ENCODE results near the gene XPR1.

XPR1 gene

GRCh38 chr1:180791806-180792205 lies 160.0 kb downstream of the XPR1 start:
- no peak for TF ChIP-seq EZH2phosphoT487 (conservative IDR thresholded peaks at IDR 0.05; ENCODE audit: low read length)
- TF ChIP-seq, protein P1, sequence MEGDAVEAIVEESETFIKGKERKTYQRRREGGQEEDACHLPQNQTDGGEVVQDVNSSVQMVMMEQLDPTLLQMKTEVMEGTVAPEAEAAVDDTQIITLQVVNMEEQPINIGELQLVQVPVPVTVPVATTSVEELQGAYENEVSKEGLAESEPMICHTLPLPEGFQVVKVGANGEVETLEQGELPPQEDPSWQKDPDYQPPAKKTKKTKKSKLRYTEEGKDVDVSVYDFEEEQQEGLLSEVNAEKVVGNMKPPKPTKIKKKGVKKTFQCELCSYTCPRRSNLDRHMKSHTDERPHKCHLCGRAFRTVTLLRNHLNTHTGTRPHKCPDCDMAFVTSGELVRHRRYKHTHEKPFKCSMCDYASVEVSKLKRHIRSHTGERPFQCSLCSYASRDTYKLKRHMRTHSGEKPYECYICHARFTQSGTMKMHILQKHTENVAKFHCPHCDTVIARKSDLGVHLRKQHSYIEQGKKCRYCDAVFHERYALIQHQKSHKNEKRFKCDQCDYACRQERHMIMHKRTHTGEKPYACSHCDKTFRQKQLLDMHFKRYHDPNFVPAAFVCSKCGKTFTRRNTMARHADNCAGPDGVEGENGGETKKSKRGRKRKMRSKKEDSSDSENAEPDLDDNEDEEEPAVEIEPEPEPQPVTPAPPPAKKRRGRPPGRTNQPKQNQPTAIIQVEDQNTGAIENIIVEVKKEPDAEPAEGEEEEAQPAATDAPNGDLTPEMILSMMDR (IDR thresholded peaks at IDR 0.05; ENCODE audit: insufficient read depth, low read length, poor library complexity, severe bottlenecking), result no peak
- no peaks in the 10 kb centered on the region for H3K9me3 ChIP-seq (ENCODE audit: insufficient read depth, low read length)
- peaks cover 4% of the 10 kb centered on the region; the same call in 1 of the 2 replicates for H3F3A ChIP-seq (ENCODE audit: insufficient read depth)
- H3K36me3 ChIP-seq (ENCODE audit: low read length), result no peaks in the 10 kb centered on the region
- H3K79me2 ChIP-seq (ENCODE audit: insufficient read depth, low read length), result no peaks in the 10 kb centered on the region
- no peak overlapping the region for H2AFZ ChIP-seq (ENCODE audit: low read depth, low read length, severe bottlenecking)
- H3K4me2 ChIP-seq (ENCODE audit: low read depth, low read length, poor library complexity, severe bottlenecking), result peak overlapping the region; percentile 11
- no peak overlapping the region for H3K4me3 ChIP-seq (ENCODE audit: insufficient read depth, low read length, poor library complexity, severe bottlenecking)
- H3K9me2 ChIP-seq (replicated peaks; ENCODE audit: insufficient read depth, low read length), result no peaks in the 10 kb centered on the region
- H4K20me1 ChIP-seq (ENCODE audit: low read depth, low read length), result no peaks in the 10 kb centered on the region
- no peak overlapping the region for H3K27ac ChIP-seq (ENCODE audit: low read depth, low read length)
- no peaks in the 10 kb centered on the region for H3K27me3 ChIP-seq (ENCODE audit: low read length)
- H3K9ac ChIP-seq (ENCODE audit: low read length), result no peak overlapping the region

DNA sequence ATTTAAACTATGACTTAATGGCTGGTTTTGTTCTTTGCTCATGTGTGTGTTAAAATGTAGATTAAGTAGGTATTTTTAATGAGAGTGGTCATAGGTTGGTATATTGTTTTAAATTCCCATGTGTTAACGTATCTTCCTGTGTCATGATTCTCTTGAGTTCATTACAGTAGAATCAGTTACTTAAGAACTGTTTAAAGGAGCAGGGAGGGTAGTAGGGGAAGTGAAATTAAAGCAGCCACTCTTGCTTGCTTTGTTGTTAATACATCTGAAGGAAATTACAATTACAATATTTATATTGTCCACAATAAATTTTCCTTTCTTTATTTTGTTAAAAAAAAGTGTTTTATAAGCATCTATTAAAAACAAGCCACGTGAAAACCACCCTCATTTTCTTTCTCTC lies 161.6 kb downstream of the XPR1 start:
- TF ChIP-seq EZH2phosphoT487 (conservative IDR thresholded peaks at IDR 0.05; ENCODE audit: low read length), result no peak
- TF ChIP-seq, protein P1 (IDR thresholded peaks at IDR 0.05; ENCODE audit: insufficient read depth, low read length, poor library complexity, severe bottlenecking), result no peak
- peaks cover 4% of the 10 kb centered on the region; the same call in 1 of the 2 replicates for H3F3A ChIP-seq (ENCODE audit: insufficient read depth)
- H3K79me2 ChIP-seq (ENCODE audit: insufficient read depth, low read length), result no peaks in the 10 kb centered on the region
- no peak overlapping the region for H3K27ac ChIP-seq (ENCODE audit: low read depth, low read length)
- peak overlapping the region; percentile 18 for H3K4me2 ChIP-seq (ENCODE audit: low read depth, low read length, poor library complexity, severe bottlenecking)
- H3K9me2 ChIP-seq (replicated peaks; ENCODE audit: insufficient read depth, low read length), result no peaks in the 10 kb centered on the region
- H3K9ac ChIP-seq (ENCODE audit: low read length), result no peak overlapping the region
- H3K4me3 ChIP-seq (ENCODE audit: insufficient read depth, low read length, poor library complexity, severe bottlenecking), result no peak overlapping the region
- no peak overlapping the region for H2AFZ ChIP-seq (ENCODE audit: low read depth, low read length, severe bottlenecking)
- H3K9me3 ChIP-seq (ENCODE audit: insufficient read depth, low read length), result no peaks in the 10 kb centered on the region
- no peaks in the 10 kb centered on the region for H3K36me3 ChIP-seq (ENCODE audit: low read length)
- no peaks in the 10 kb centered on the region for H3K27me3 ChIP-seq (ENCODE audit: low read length)
- no peaks in the 10 kb centered on the region for H4K20me1 ChIP-seq (ENCODE audit: low read depth, low read length)

GRCh38 chr1:180796897-180797640 lies 165.2 kb downstream of the XPR1 start:
- TF ChIP-seq EZH2phosphoT487 (conservative IDR thresholded peaks at IDR 0.05; ENCODE audit: low read length), result no peak
- H3K4me2 ChIP-seq (ENCODE audit: low read depth, low read length, poor library complexity, severe bottlenecking), result no peak overlapping the region
- H2AFZ ChIP-seq (ENCODE audit: low read depth, low read length, severe bottlenecking), result no peak overlapping the region
- H3F3A ChIP-seq (ENCODE audit: insufficient read depth), result peaks cover 4% of the 10 kb centered on the region; the same call in 1 of the 2 replicates
- H3K79me2 ChIP-seq (ENCODE audit: insufficient read depth, low read length), result no peaks in the 10 kb centered on the region
- H3K36me3 ChIP-seq (ENCODE audit: low read length), result no peaks in the 10 kb centered on the region
- no peaks in the 10 kb centered on the region for H4K20me1 ChIP-seq (ENCODE audit: low read depth, low read length)
- no peaks in the 10 kb centered on the region for H3K9me3 ChIP-seq (ENCODE audit: insufficient read depth, low read length)
- H3K4me3 ChIP-seq (ENCODE audit: insufficient read depth, low read length, poor library complexity, severe bottlenecking), result no peak overlapping the region
- H3K9ac ChIP-seq (ENCODE audit: low read length), result no peak overlapping the region
- no peaks in the 10 kb centered on the region for H3K9me2 ChIP-seq (replicated peaks; ENCODE audit: insufficient read depth, low read length)
- no peaks in the 10 kb centered on the region for H3K27me3 ChIP-seq (ENCODE audit: low read length)
- no peak overlapping the region for H3K27ac ChIP-seq (ENCODE audit: low read depth, low read length)

DNA sequence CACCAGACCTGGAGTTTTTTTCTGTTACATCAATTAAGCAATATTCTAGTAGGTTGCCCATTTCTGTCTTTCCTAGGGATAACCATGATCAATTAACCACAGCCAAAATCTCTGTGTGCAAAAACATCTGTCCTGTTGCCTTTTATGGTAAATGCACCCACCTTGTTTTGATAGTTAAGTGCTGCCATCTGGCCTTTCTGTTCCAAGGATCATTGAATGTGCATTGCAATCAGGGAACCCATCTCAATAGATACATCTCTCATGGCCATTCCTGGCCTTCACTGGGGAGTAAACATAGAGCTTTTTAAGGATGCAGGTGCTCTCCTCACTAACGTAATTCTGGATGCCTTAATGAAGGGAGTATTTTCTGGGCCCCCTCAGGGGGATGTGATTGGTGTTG lies 169.1 kb downstream of the XPR1 start:
- H3K27me3 ChIP-seq (ENCODE audit: low read length), result no peaks in the 10 kb centered on the region
- H3K27ac ChIP-seq (ENCODE audit: low read depth, low read length), result no peak overlapping the region
- no peaks in the 10 kb centered on the region for H3K9me2 ChIP-seq (replicated peaks; ENCODE audit: insufficient read depth, low read length)
- TF ChIP-seq, protein P1 (IDR thresholded peaks at IDR 0.05; ENCODE audit: insufficient read depth, low read length, poor library complexity, severe bottlenecking), result no peak
- TF ChIP-seq EZH2phosphoT487 (conservative IDR thresholded peaks at IDR 0.05; ENCODE audit: low read length), result no peak
- no peak overlapping the region for H3K4me2 ChIP-seq (ENCODE audit: low read depth, low read length, poor library complexity, severe bottlenecking)
- no peak overlapping the region for H2AFZ ChIP-seq (ENCODE audit: low read depth, low read length, severe bottlenecking)
- H3K9me3 ChIP-seq (ENCODE audit: insufficient read depth, low read length), result no peaks in the 10 kb centered on the region
- H3K4me3 ChIP-seq (ENCODE audit: insufficient read depth, low read length, poor library complexity, severe bottlenecking), result no peak overlapping the region
- H4K20me1 ChIP-seq (ENCODE audit: low read depth, low read length), result no peaks in the 10 kb centered on the region
- no peaks in the 10 kb centered on the region for H3F3A ChIP-seq (ENCODE audit: insufficient read depth)
- H3K36me3 ChIP-seq (ENCODE audit: low read length), result no peaks in the 10 kb centered on the region
- H3K79me2 ChIP-seq (ENCODE audit: insufficient read depth, low read length), result no peaks in the 10 kb centered on the region
- no peak overlapping the region for H3K9ac ChIP-seq (ENCODE audit: low read length)
